Right forelimb (tissue), 1 donor: ENCODE data around the gene CDC42BPA.
"Not testable (repeated sequence)": the region's sequence is repeated elsewhere in the genome, so short reads cannot be mapped to it uniquely, and the experiment has no call there.

ENCODE experiments used
- DNase-seq: peaks from one replicate; pipeline ENCODE4 v3.0.0-alpha.2; 2018

CDC42BPA gene

GRCh38 chr1:226958300-226958699 is 360.0 kb downstream of the CDC42BPA start:
- no peak for DNase-seq

GRCh38 chr1:226957714-226958113 is 360.6 kb downstream of the CDC42BPA start:
- DNase-seq: peak; percentile 13

GRCh38 chr1:226956942-226957713 is 361.2 kb downstream of the CDC42BPA start:
- peak; percentile 0 for DNase-seq

- DNase-seq: not testable (repeated sequence)
Measured at GRCh38 chr1:226955857-226956256, 362.4 kb downstream of the CDC42BPA start.

GRCh38 chr1:226954777-226955176 is 363.5 kb downstream of the CDC42BPA start:
- no peak for DNase-seq

- no peak for DNase-seq
Measured at GRCh38 chr1:226954337-226954736, 364.0 kb downstream of the CDC42BPA start.

GRCh38 chr1:226953175-226953800 is 365.0 kb downstream of the CDC42BPA start:
- no peak for DNase-seq

GRCh38 chr1:226952118-226952441 is 366.2 kb downstream of the CDC42BPA start:
- DNase-seq: no peak

GRCh38 chr1:226951286-226952117 is 366.8 kb downstream of the CDC42BPA start:
- no peak for DNase-seq

GRCh38 chr1:226950871-226951270 is 367.4 kb downstream of the CDC42BPA start:
- no peak for DNase-seq

- DNase-seq: no peak
Measured at GRCh38 chr1:226950316-226950715, 368.0 kb downstream of the CDC42BPA start.

- no peak for DNase-seq
Measured at GRCh38 chr1:226949401-226949800, 368.9 kb downstream of the CDC42BPA start.

GRCh38 chr1:226948996-226949395 is 369.3 kb downstream of the CDC42BPA start:
- DNase-seq: no peak

GRCh38 chr1:226948480-226948879 is 369.8 kb downstream of the CDC42BPA start:
- DNase-seq: no peak

GRCh38 chr1:226948051-226948450 is 370.2 kb downstream of the CDC42BPA start:
- no peak for DNase-seq

- DNase-seq: no peak
Measured at GRCh38 chr1:226946841-226947240, 371.5 kb downstream of the CDC42BPA start.

GRCh38 chr1:226946285-226946684 is 372.0 kb downstream of the CDC42BPA start:
- no peak for DNase-seq

GRCh38 chr1:226945858-226946245 is 372.4 kb downstream of the CDC42BPA start:
- no peak for DNase-seq

GRCh38 chr1:226945106-226945857 is 373.0 kb downstream of the CDC42BPA start:
- no peak for DNase-seq

GRCh38 chr1:226943927-226944326 is 374.4 kb downstream of the CDC42BPA start:
- DNase-seq: no peak

GRCh38 chr1:226943156-226943555 is 375.1 kb downstream of the CDC42BPA start:
- DNase-seq: no peak

GRCh38 chr1:226942392-226942791 is 375.9 kb downstream of the CDC42BPA start:
- DNase-seq: no peak

- no peak for DNase-seq
Measured at GRCh38 chr1:226940806-226941067, 377.6 kb downstream of the CDC42BPA start.
